Nucleus accumbens (tissue), 56 donors: ENCODE measurements around the gene YPEL3.
A peak's percentile ranks its signal among the peaks of the same experiment; 100 is the strongest.
"Not testable (repeated sequence)": the region's sequence is repeated elsewhere in the genome, so short reads cannot be mapped to it uniquely, and the experiment has no call there.

Experiments used
- DNase-seq, 56 donors: peaks; one replicate each; lab custom pipeline; 2025; lab: John Stamatoyannopoulos, UW

Gene YPEL3

GRCh38 chr16:30119428-30119827 is 23.4 kb upstream of the YPEL3 start:
- no peak for DNase-seq

- DNase-seq, result no peak
These were observed 21.8 kb upstream of the YPEL3 start for GRCh38 chr16:30117768-30118167.

- DNase-seq, result no peak
These were observed 20.5 kb upstream of the YPEL3 start for GRCh38 chr16:30116291-30117207.

- no peak for DNase-seq
These were observed 19.2 kb upstream of the YPEL3 start for GRCh38 chr16:30115238-30115637.

GRCh38 chr16:30114833-30115232 is 18.8 kb upstream of the YPEL3 start:
- not testable (repeated sequence) for DNase-seq

DNA sequence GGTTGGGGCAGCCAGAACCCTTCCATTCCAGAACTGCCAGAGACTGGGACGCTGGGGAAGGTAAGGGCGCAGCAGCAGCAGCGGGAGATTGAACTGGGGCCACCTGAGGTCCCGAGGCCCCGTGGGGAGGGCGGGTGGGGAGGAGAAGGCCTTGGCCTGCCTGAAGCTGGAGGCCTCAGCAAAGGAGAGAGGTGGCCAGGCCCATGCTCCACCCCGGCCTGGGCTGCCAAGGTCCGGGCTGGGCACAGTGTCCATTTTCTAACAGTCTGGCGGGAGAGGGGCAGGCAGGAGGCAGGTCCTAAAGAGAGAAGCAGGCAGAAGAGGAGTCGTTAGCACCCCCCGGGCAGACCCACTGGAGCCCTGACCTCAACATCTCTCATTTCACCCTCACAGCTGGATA is 18.4 kb upstream of the YPEL3 start:
- DNase-seq, result no peak

- no peak for DNase-seq
These were observed 17.8 kb upstream of the YPEL3 start for GRCh38 chr16:30113711-30114333.

GRCh38 chr16:30113031-30113710 is 17.2 kb upstream of the YPEL3 start, which contains the start of gene GDPD3:
Gene GDPD3 (minus strand): TSS chr16:30113537. CDS start chr16:30113478, 59 bp downstream.
- no peak for DNase-seq

- DNase-seq, result peak in 8 of 56 donors; percentile 4 to 29 (median 12)
These were observed 16.4 kb upstream of the YPEL3 start for GRCh38 chr16:30112197-30113030.

DNA sequence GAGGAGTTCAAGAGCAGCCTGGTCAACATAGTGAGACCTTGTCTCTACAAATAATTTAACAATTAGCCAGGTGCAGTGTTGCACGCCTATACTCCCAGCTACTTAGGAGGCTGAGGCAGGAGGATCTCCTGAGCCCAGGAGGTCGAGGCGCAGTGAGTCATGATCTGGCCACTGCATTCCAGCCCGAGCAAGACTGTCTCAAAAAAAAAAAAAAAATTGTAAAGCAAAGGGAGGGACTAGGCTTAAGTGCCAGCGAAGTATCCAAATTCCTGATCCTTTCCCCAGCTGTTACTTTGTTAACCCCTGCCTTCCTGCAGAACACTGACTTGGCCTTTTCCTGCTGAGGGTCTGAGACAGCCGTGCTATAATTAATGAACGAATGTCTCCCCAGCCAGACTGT is 14.6 kb upstream of the YPEL3 start:
- no peak for DNase-seq

- DNase-seq, result no peak
These were observed 12.2 kb upstream of the YPEL3 start for GRCh38 chr16:30108059-30108850.

- DNase-seq, result no peak
These were observed 8.5 kb upstream of the YPEL3 start for GRCh38 chr16:30104492-30104891.

GRCh38 chr16:30104090-30104489 is 8.1 kb upstream of the YPEL3 start:
- DNase-seq, result no peak

DNA sequence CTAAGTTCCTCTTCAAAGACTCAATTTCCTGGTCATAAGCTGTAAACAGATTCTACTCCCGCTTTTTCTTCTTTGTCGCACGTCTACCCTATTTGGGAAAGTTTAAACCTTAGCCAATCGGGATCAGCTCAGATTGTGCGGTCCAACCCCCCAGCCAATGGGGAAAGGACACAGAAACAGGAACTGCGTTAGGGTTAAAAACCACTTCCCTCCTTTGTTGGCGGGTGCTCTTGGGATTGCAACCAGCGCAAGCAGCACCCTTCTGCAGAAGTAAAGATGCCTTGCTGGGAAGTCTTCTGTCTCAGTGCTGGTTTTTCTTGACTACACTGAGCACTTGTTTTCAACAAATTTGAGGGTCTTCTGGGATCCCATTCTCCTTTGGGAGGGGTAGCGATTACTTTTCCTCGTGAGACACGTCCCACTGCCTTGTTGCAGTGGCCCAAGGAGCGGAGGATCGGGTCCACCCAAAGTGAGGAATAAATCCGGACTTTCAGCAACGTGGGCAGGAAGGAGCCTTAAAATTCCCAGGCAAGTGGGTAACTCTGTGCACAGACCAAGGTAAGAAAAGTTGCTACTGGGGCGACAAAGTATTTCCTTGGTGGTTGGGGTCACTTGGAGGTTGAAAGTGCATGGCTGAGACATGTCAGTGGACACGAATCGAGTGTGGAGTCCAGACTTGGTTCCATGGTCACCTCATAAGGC is 1.0 kb upstream of the YPEL3 start:
- no peak for DNase-seq

DNA sequence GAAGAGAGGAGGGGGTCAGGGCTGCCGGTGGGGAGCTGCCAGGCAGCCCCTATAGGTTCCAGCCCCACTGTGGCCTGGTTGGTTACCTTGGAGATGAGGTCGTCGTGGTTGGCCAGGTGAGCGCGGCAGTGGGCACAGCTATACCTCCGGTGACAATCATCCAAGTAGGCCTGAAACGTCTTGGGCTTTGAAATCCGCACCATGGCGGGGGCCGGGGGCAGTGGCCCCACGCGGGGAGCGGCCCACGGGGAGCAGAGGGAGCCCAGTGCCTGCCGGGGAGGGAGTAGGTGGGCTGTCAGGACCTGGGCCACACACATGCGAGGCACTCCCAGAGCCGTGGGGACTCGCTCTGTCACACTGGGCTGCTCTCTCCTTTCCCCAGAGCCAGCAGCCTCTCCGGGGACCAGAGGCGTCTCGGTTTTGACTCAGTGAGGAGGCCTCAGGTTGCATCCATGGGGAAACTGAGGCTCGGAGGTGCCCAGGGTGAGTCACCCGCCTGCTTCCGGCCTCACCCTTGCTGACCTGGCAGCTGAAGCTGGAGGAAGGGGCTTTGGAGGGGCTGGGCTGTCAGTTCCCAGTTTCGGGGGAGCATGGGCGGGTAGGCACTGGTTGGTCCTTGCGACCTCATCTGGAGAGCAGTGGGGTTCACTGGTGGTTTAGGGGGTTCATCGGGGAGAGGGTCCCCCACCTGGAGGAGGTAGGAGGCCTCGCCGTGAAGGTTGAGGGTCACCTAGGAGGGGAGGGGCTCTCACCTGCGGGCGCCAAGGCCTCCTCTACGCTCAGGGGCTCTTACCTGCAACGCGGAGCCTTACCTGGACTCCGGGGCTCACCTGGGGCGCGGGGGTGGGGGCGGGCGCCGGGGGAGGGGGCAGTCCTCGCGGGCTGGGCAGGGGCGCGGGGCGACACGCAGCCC is 591 bp downstream of the YPEL3 start:
- DNase-seq, result peak in 10 of 56 donors; percentile 7 to 42 (median 26)

DNA sequence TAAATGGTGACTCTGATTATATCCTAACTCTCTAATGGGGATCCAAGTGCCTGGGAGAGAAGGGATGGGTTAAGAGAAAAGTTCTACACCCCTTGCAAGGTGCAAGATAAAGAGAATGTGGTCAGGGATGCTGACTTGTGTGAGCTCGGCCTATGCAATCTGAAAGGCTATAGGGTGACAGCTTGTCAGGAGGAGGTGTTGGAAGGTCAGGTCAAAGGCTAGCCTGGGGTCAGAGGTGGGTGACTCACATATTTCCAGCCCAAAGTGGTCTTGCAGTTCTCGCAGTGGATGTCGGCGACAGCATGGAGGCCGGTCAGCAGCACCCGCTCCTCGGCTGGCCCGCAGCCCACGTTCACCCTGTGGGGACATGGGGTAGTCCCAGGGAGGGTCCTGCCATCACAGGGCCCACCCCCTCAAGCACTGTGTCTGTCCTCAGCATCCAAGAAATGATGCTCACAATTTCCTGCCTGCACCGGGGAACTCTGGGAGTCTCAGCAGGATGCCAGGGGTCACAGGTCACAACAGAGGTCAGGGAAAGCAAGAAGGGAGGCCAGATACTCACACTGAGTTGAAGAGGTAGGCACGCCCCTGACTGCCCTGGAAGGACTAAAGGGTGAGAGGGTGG is 1.4 kb downstream of the YPEL3 start:
- DNase-seq, result no peak

- DNase-seq, result peak in 45 of 56 donors; percentile 15 to 74 (median 53)
These were observed 3.5 kb downstream of the YPEL3 start for GRCh38 chr16:30092373-30093010.
